C4-2B (cell line): ENCODE results near the gene MLX.

Source experiments
- H3K27ac ChIP-seq: fragments of 450-650 bp; 2 replicates; pipeline ENCODE4 v1.5.1; 2017
- ZFX ChIP-seq: fragments of 450-650 bp; IDR thresholded peaks from 2 replicates; pipeline ENCODE4 v1.6.1; 2017
- TF ChIP-seq, protein P1 (sequence below): fragments of 450-650 bp; conservative IDR thresholded peaks from 2 replicates; pipeline ENCODE4 v1.5.1; 2017; ENCODE audit warnings: mild to moderate bottlenecking

The MLX gene

DNA sequence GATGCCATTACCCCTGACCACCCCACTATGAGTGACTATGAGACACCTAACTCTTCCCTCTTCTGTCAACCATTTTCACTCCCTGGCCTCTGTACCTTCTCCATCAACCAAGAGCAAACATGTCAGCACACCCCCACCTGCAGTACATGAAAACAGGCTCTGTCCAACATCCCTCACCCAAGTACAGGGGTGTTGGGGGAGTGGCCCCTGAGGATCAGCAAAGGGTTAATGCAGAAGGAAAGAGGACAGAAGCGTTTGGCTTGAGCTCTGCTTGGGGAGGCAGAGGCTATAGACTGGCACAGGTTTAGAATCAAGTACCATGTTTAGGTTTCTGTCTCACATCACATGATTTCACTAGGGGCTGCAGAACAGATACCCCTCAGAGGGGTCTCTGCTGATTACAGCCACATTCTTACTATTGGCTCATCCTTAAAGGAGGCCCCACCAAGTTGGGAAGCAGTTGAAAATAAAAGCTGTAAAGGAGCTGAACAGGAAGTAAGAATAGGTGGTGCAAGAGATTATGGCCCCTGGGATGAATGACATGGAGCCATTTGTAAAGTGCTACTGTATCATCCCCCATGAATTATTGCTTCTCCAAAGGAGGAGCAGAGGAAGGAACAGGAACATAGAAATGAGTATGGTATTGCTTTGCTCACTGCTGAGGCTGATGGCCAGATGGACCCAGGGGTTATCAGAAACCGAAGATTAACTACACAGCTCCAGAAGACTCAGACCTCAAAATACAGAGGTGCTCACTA, 13.1 kb downstream of the MLX start:
- TF ChIP-seq ZFX = no peak
- TF ChIP-seq, protein P1, sequence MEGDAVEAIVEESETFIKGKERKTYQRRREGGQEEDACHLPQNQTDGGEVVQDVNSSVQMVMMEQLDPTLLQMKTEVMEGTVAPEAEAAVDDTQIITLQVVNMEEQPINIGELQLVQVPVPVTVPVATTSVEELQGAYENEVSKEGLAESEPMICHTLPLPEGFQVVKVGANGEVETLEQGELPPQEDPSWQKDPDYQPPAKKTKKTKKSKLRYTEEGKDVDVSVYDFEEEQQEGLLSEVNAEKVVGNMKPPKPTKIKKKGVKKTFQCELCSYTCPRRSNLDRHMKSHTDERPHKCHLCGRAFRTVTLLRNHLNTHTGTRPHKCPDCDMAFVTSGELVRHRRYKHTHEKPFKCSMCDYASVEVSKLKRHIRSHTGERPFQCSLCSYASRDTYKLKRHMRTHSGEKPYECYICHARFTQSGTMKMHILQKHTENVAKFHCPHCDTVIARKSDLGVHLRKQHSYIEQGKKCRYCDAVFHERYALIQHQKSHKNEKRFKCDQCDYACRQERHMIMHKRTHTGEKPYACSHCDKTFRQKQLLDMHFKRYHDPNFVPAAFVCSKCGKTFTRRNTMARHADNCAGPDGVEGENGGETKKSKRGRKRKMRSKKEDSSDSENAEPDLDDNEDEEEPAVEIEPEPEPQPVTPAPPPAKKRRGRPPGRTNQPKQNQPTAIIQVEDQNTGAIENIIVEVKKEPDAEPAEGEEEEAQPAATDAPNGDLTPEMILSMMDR = no peak
- no peak overlapping the region for H3K27ac ChIP-seq

DNA sequence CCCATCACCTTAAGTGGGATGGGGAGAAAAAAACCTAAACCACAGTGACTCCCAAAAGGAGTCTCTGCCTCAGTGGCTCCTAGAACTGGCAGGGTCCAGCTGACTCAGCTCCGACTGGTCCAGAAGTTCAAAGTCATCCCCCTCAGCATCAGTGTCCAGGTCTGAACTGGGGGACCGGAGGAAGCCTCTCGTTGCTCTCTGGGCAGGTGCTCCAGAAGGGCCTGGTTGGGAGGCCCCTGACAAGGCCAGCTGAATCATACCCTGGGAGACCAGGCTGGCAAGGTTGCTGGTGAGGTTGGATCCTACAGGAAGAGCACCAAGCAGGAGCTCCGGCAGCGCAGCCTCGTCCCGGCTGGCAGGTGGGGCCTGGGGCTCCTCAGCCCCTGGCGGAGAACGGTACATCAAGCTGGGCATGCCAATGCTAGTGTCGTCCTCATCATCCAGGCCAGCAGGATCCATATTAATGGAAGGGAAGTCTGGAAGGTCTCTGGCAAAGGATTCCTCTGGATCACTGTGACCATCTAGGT, 14.9 kb downstream of the MLX start:
- TF ChIP-seq, protein P1 = no peak
- no peak for TF ChIP-seq ZFX
- no peak overlapping the region for H3K27ac ChIP-seq

DNA sequence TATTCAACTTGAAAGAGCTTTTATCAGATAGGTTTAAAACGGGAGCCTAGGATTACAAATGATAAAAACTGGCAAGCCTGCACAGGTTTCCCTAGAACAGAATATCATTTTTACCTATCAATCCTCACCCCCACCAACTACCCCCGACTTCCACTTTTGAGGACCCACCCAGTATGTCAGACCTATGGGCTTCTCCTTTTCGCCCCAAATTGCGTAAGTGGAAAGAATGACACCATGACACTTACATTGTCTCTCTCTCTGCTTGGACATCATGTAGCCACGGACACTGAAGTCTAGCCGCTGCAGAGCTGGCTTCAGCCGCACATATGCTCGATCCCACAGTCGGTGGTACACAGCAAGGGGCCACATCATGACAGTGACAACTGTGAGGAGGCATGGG, 18.0 kb downstream of the MLX start:
- H3K27ac ChIP-seq = no peak overlapping the region
- TF ChIP-seq ZFX = no peak
- TF ChIP-seq, protein P1 = no peak

DNA sequence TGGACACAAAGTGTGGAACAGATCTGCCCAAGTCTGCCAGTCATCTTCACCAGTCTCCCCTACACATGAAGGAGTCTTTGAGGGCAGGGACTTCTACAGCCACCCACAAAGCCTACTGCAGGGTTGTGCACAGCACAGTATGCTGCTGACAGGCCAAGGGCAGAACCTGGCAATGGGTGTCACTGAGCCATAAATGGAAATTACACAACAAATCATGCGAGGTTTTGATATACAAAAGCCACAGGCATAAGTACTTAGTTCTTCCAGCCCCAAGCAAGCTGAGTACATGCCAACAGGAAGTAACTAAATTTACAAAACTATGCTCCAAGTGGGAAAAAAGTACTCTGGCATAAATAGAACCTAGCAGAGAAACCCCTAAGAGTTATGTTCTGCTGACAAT, 18.5 kb downstream of the MLX start:
- TF ChIP-seq, protein P1 = no peak
- no peak for TF ChIP-seq ZFX
- H3K27ac ChIP-seq = no peak overlapping the region

DNA sequence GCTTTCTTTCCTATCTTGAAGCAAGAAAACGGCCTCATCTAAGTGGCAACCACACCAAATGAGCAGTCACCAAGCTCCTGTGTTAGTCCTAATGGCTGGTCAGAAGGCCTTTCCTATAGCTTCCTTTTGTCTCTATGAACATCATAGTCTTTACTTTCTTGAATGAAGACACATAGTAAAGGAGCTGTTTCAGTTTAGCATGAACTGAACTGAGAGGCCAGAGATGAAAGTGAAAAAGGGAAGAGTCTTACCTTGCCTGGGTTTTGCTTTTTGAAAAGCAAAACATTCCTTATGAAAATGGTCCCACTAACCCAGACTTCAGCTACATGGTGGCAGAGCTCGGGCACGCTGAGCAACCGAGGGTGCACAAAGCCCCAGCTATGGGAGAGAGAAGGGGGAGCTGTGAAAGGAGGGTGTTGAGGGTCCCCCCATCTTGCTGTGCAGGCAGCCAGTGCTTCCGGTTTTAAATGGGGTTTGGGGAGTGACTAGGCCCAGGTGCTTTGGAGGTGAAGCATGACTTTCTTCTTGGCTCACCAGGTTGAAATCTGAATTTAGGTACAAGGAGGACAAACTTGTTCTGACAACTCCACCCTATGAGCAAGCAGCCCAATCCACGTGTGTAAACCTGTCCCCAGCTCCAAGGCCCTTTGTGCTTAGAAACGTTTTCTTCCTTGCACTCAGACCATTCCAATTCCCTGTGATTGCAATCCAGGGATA, 19.8 kb downstream of the MLX start:
- H3K27ac ChIP-seq = no peak overlapping the region
- TF ChIP-seq ZFX = no peak
- TF ChIP-seq, protein P1 = no peak

DNA sequence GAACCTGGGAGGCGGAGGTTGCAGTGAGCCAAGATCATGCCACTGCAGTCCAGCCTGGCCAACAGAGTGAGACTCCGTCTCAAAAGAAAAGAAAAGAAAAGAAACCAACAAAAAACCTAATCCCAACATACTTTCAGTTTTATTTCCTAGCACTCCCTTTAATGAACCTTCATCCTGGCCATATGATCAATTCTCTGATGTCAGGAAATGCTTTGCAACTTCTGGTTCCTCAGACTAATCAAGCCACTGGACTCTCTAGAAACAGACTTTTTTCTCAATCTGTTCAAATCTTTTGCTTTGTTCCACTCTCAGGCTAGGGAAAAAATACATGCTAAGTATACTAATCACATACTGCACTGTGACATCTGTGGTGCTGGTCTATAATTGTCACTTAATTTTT, 24.0 kb downstream of the MLX start:
- no peak overlapping the region for H3K27ac ChIP-seq
- TF ChIP-seq, protein P1 = no peak
- no peak for TF ChIP-seq ZFX

DNA sequence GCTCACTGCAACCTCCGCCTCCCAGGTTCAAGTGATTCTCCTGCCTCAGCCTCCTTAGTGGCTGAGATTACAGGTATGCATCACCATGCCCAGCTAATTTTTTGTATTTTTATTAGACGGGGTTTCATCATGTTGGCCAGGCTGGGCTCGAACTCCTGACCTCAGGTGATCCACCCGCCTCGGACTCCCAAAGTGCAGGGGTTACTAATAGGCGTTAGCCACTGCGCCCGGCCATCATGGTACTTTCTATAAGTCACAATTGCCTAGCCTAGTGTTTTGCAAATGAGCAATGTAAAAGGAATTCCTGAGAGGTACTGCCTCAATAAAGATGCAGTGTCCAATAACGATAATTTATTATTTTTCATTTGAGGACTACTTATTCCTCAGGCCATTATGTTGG, 24.5 kb downstream of the MLX start:
- TF ChIP-seq, protein P1 = no peak
- TF ChIP-seq ZFX = no peak
- H3K27ac ChIP-seq = no peak overlapping the region
